Adrenal gland (tissue), 12 donors: Measurements from ENCODE around the gene MLYCD. TPM values are rescaled to one million over a fixed set of nuclear protein-coding genes. Genes with fewer than 3 reads are reported as not detected.

Source experiments
- DNase-seq, 7 donors: peaks; one replicate each; pipeline ENCODE4 v3.0.0-alpha.2; 2019 to 2020
- H3K27ac ChIP-seq, 5 donors: fragments of 200-600 bp; sonication (generic) in 4 of 5; 1 replicate in 3 of 5; 2 replicates in 2 of 5; pipeline versions ENCODE4 v1.5.1 to v1.8.0; 2016 to 2020; ENCODE audit warnings: mild to moderate bottlenecking in 1 of 5
- H3K27me3 ChIP-seq: fragments of 200-600 bp; 2 replicates; pipeline ENCODE4 v1.8.0; 2021
- H3K36me3 ChIP-seq, 2 donors: fragments of 200-600 bp; replicated peaks in 1 of 2; 1 replicate in 1 of 2; 2 replicates in 1 of 2; pipeline versions ENCODE4 v1.5.1 to v1.8.0; 2018 to 2022
- H3K4me1 ChIP-seq, 2 donors: fragments of 200-600 bp; replicated peaks in 1 of 2; 1 replicate in 1 of 2; 2 replicates in 1 of 2; pipeline versions ENCODE4 v1.5.1 to v1.8.0; 2018 to 2021
- H3K4me3 ChIP-seq, 4 donors: fragments of 200-600 bp; sonication (generic) in 3 of 4; one replicate each; pipeline ENCODE4 v1.5.1; 2016 to 2018
- H3K9me3 ChIP-seq, 3 donors: fragments of 200-600 bp; sonication (generic) in 1 of 3; replicated peaks in 1 of 3; 1 replicate in 2 of 3; 2 replicates in 1 of 3; pipeline versions ENCODE4 v1.5.1 to v1.8.0; 2016 to 2021
- POLR2A ChIP-seq, 2 donors: fragments of 450-650 bp; IDR thresholded peaks; one replicate each; pipeline ENCODE4 v1.6.1; 2017; ENCODE audit warnings: antibody characterized with exemption in 2 of 2, mild to moderate bottlenecking in 2 of 2, moderate library complexity in 1 of 2
- WGBS, 4 donors: extraction: QIAGEN DNeasy Blood & Tissue Kit in 2 of 4; methylation state at CpG; one replicate each; pipeline versions ENCODE4 v1.1.5 to v1.1.7; 2013 to 2017; 5-methylcytosine and 5-hydroxymethylcytosine counted together
- intact Hi-C, 2 donors: fragments of 100-400 bp; cut with DNase I; formaldehyde crosslinking; loops; one replicate each; pipeline versions ENCODE4 v1.14.1 to v1.15.0; 2022 to 2023
- polyA plus RNA-seq, 3 donors: library from polyadenylated mRNA; stranded (reverse); fragments of 200-250 nt in 2 of 3; fragments of 350-450 nt in 1 of 3; fragmentation: Illumina TruSeq in 1 of 3; extraction: RNeasy Lipid Tissue Mini Kit (QIAGEN cat#74804) in 1 of 3; gene quantifications; one replicate each; pipeline ENCODE4 v1.2.3, GENCODE V29; 2013 to 2014
- total RNA-seq, 9 donors: library from RNA; depleted of rRNA in 4 of 9; stranded (reverse); fragments of >200 nt in 4 of 9; fragments of 120-200 nt in 1 of 9; fragmentation: NEBNext Ultra II Directional in 1 of 9; extraction: Animal tissue kit (Norgen Biotek cat#: 25700) in 1 of 9; gene quantifications; one replicate each; pipeline versions ENCODE4 v1.1.0 to v1.2.4, GENCODE V29; 2013 to 2023
- TF ChIP-seq, protein P1 (sequence below), 6 experiments: fragments of 450-650 bp in 4 of 6; fragments of 200-600 bp in 2 of 6; sonication (generic) in 1 of 6; IDR thresholded peaks; 1 replicate in 5 of 6; 2 replicates in 1 of 6; pipeline versions ENCODE4 v1.5.1 to v1.8.0; 2016 to 2021; ENCODE audit warnings: antibody characterized with exemption in 6 of 6, mild to moderate bottlenecking in 2 of 6, moderate library complexity in 1 of 6
- donor health status: healthy with polysubstance abuse.
- donor health status: Bipolar disorder and iron deficiency.
- donor health status: DM: yes; HTN: yes; CAD: no.
- donor health status: DM: no; HTN: no; CAD: no.
- donor health status: DM: no; HTN: no; CAD: no.
- donor health status: DM: yes; HTN: yes; CAD: no.

MLYCD gene
- total and polyA plus RNA-seq, 12 donors: 3.9 to 16.6 (median 10.2) TPM

GRCh38 chr16:83878838-83879237, 20.1 kb upstream of the MLYCD start:
- no peak overlapping the region for H3K4me3 ChIP-seq
- H3K27me3 ChIP-seq: no peaks in the 10 kb centered on the region
- intact Hi-C loops: no loop called here
- no peaks in the 10 kb centered on the region for H3K4me1 ChIP-seq
- no peaks in the 10 kb centered on the region for H3K36me3 ChIP-seq
- H3K27ac ChIP-seq: no peak overlapping the region
- no peak for TF ChIP-seq POLR2A (IDR thresholded peaks at IDR 0.05)
- TF ChIP-seq, protein P1, sequence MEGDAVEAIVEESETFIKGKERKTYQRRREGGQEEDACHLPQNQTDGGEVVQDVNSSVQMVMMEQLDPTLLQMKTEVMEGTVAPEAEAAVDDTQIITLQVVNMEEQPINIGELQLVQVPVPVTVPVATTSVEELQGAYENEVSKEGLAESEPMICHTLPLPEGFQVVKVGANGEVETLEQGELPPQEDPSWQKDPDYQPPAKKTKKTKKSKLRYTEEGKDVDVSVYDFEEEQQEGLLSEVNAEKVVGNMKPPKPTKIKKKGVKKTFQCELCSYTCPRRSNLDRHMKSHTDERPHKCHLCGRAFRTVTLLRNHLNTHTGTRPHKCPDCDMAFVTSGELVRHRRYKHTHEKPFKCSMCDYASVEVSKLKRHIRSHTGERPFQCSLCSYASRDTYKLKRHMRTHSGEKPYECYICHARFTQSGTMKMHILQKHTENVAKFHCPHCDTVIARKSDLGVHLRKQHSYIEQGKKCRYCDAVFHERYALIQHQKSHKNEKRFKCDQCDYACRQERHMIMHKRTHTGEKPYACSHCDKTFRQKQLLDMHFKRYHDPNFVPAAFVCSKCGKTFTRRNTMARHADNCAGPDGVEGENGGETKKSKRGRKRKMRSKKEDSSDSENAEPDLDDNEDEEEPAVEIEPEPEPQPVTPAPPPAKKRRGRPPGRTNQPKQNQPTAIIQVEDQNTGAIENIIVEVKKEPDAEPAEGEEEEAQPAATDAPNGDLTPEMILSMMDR (IDR thresholded peaks at IDR 0.05): peak; percentile 36 to 65 (median 62)
- WGBS, 4 donors: 16 to 27% (median 21%) methylated on average over 6 of the region's 6 CpGs
- H3K9me3 ChIP-seq: no peaks in the 10 kb centered on the region
- peak in 2 of 7 donors; percentile 15 to 31 for DNase-seq

DNA sequence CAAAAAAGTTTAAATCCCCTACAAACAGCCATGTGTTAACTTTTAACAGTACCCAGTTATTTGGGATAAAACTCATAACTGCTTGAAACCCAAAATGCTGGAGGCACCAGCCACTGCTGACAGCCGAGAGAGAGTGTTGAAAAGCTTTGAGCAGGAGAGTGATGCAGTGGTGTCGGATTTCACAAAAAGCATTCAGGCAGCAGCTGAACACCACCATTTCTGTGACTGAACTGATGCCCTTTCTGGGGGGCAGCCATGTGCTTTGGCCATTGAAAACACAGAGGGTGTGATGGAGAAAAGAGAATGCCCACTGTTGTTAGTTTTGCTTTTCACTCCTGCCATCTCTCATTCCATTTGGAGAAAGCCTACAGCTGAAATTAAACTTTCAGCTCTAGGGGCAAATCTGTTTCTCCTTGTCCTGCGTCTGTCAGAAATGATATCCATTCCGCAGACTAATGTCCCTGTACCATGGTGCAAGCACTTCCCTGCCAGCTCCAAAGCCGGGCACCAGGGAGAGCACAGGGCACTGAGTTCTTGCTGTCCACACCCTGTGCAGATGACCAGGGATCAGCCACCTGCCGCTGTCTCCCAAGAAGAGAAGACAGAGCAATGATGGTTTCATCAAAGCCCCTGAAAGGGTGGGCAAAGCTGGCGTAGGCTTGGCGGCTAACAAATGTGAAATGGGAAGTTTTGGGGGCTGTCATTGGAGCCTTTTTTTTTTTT, 16.6 kb upstream of the MLYCD start:
- no peak for DNase-seq
- intact Hi-C loops: loop anchor here (5.0 kb wide), 1 partner anchor 55 kb away; no protein-coding TSS in a partner anchor
- Histone ChIP-seq H3K4me1 (no peaks in the 10 kb centered on the region), H3K9me3 (no peaks in the 10 kb centered on the region), H3K4me3 (no peak overlapping the region), H3K27me3 (no peaks in the 10 kb centered on the region), H3K27ac (no peak overlapping the region), H3K36me3 (no peaks in the 10 kb centered on the region)
- TF ChIP-seq POLR2A (IDR thresholded peaks at IDR 0.05): no peak
- TF ChIP-seq, protein P1 (IDR thresholded peaks at IDR 0.05): no peak
- 77 to 80% (median 80%) methylated on average over 6 to 8 of the region's 8 CpGs for WGBS, 4 donors

GRCh38 chr16:83886199-83886971, 12.5 kb upstream of the MLYCD start:
- no peak overlapping the region for H3K4me3 ChIP-seq
- intact Hi-C loops: no loop called here
- TF ChIP-seq, protein P1 (IDR thresholded peaks at IDR 0.05): no peak
- TF ChIP-seq POLR2A (IDR thresholded peaks at IDR 0.05): no peak
- WGBS, 4 donors: 84 to 96% (median 90%) methylated on average over 13 of the region's 13 CpGs
- DNase-seq: peak in 1 of 7 donors; percentile 27
- no peaks in the 10 kb centered on the region for H3K27me3 ChIP-seq
- H3K4me1 ChIP-seq: no peaks in the 10 kb centered on the region
- no peaks in the 10 kb centered on the region for H3K36me3 ChIP-seq
- H3K9me3 ChIP-seq: no peaks in the 10 kb centered on the region
- no peak overlapping the region for H3K27ac ChIP-seq

DNA sequence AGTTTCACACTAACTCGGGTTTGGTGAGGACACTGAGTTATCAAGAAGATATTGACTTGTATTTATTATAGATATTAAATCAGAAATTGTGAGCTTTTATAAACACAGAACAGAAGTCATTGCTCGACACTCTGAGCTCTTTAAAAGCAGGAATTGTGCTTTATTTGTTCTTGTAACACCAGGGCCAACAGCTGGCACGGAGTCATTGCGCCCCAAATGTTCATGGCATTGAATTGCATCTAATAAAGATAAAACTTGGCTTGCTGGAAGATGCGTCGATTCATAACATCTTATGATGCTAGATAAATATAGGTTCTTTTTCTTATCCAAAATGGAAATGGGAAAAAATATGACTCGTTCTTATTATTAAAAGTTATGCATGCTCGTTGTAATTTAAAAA, 11.8 kb upstream of the MLYCD start:
- TF ChIP-seq, protein P1 (IDR thresholded peaks at IDR 0.05): no peak
- TF ChIP-seq POLR2A (IDR thresholded peaks at IDR 0.05): no peak
- no peak overlapping the region for H3K4me3 ChIP-seq
- intact Hi-C loops: no loop called here
- H3K36me3 ChIP-seq: no peaks in the 10 kb centered on the region
- no peaks in the 10 kb centered on the region for H3K4me1 ChIP-seq
- H3K9me3 ChIP-seq: no peaks in the 10 kb centered on the region
- no peaks in the 10 kb centered on the region for H3K27me3 ChIP-seq
- no peak overlapping the region for H3K27ac ChIP-seq
- peak in 2 of 7 donors; percentile 27 to 48 for DNase-seq
- WGBS, 4 donors: 55 to 62% (median 57%) methylated on average over 8 of the region's 8 CpGs
